DND-41 (cell line): ENCODE results near the gene TRIM3.

ENCODE experiments used
- ATAC-seq: fragments of 200-7000 bp; cut with Tn5 transposase; 3 replicates; pipeline ENCODE4 v1.9.1; 2021; ENCODE audit warnings: low read depth; ENCODE audit not compliant: insufficient read depth
- DNase-seq: peaks from one replicate; pipeline ENCODE4 v3.0.0-alpha.2; 2020
- H2AFZ ChIP-seq: 2 replicates; pipeline ENCODE4 v1.6.0; 2012; ENCODE audit warnings: low read depth, low read length
- H3K27ac ChIP-seq: 2 replicates; pipeline ENCODE4 v1.5.1; 2012; ENCODE audit warnings: low read length, inconsistent platforms
- H3K27me3 ChIP-seq: fragments of 200-600 bp; sonication (generic); 2 replicates; pipeline ENCODE4 v1.6.0; 2012; ENCODE audit warnings: low read length, mild to moderate bottlenecking, inconsistent platforms; ENCODE audit not compliant: insufficient read depth, poor library complexity
- H3K36me3 ChIP-seq: 2 replicates; pipeline ENCODE4 v1.5.1; 2012; ENCODE audit warnings: low read length, inconsistent platforms; ENCODE audit not compliant: insufficient read depth
- H3K4me1 ChIP-seq: 2 replicates; pipeline ENCODE4 v1.5.1; 2012; ENCODE audit warnings: mild to moderate bottlenecking, low read length; ENCODE audit not compliant: insufficient read depth
- H3K4me2 ChIP-seq: 2 replicates; pipeline ENCODE4 v1.6.0; 2012; ENCODE audit warnings: mild to moderate bottlenecking, moderate library complexity, low read length, inconsistent platforms; ENCODE audit not compliant: insufficient read depth
- H3K4me3 ChIP-seq, 2 experiments: fragments of 200-600 bp in 1 of 2; shearing (Covaris generic) in 1 of 2; 2 replicates each; pipeline ENCODE4 v1.5.1; 2012 to 2016; ENCODE audit warnings: inconsistent platforms in 2 of 2, low read length in 2 of 2, mild to moderate bottlenecking in 2 of 2, low read depth in 1 of 2, moderate library complexity in 1 of 2
- H3K79me2 ChIP-seq: 2 replicates; pipeline ENCODE4 v1.6.0; 2012; ENCODE audit warnings: low read length, inconsistent platforms; ENCODE audit not compliant: insufficient read depth
- H3K9ac ChIP-seq: 2 replicates; pipeline ENCODE4 v1.6.0; 2012; ENCODE audit warnings: low read depth, mild to moderate bottlenecking, inconsistent platforms, low read length, moderate library complexity
- H3K9me3 ChIP-seq: 2 replicates; pipeline ENCODE4 v1.5.1; 2012; ENCODE audit warnings: low read length, moderate library complexity, mild to moderate bottlenecking, inconsistent platforms; ENCODE audit not compliant: insufficient read depth, severe bottlenecking
- H4K20me1 ChIP-seq: 2 replicates; pipeline ENCODE4 v1.6.0; 2012; ENCODE audit warnings: low read length; ENCODE audit not compliant: insufficient read depth
- CTCF ChIP-seq: IDR thresholded peaks from 2 replicates; pipeline ENCODE4 v1.5.1; 2012; ENCODE audit warnings: borderline replicate concordance, low read length, moderate library complexity, mild to moderate bottlenecking; ENCODE audit not compliant: poor library complexity, severe bottlenecking; ENCODE audit errors: extremely low read depth
- EZH2 ChIP-seq: IDR thresholded peaks from 3 replicates; pipeline ENCODE4 v1.6.1; 2012; ENCODE audit warnings: borderline replicate concordance, low read depth, mild to moderate bottlenecking, moderate library complexity, low read length, inconsistent platforms; ENCODE audit not compliant: severe bottlenecking

TRIM3 gene

GRCh38 chr11:6459099-6459450 is 14.7 kb downstream of the TRIM3 start:
- no peak for DNase-seq
- H2AFZ ChIP-seq = no peak overlapping the region
- no peak overlapping the region for H3K4me3 ChIP-seq
- H3K4me1 ChIP-seq = no peaks in the 10 kb centered on the region
- ATAC-seq = no peak
- H3K4me2 ChIP-seq = no peak overlapping the region
- no peaks in the 10 kb centered on the region for H4K20me1 ChIP-seq
- no peak overlapping the region for H3K27ac ChIP-seq
- H3K27me3 ChIP-seq = no peaks in the 10 kb centered on the region
- H3K79me2 ChIP-seq = no peaks in the 10 kb centered on the region
- no peaks in the 10 kb centered on the region for H3K9me3 ChIP-seq
- H3K36me3 ChIP-seq = peaks cover 22% of the 10 kb centered on the region
- no peak for TF ChIP-seq CTCF
- no peak for TF ChIP-seq EZH2
- H3K9ac ChIP-seq = no peak overlapping the region

- Histone ChIP-seq H3K4me2 (no peak overlapping the region), H4K20me1 (no peaks in the 10 kb centered on the region), H3K4me3 (no peak overlapping the region), H3K9ac (no peak overlapping the region), H3K27me3 (no peaks in the 10 kb centered on the region), H3K36me3 (peaks cover 21% of the 10 kb centered on the region), H2AFZ (no peak overlapping the region), H3K27ac (no peak overlapping the region), H3K4me1 (no peaks in the 10 kb centered on the region), H3K79me2 (no peaks in the 10 kb centered on the region), H3K9me3 (no peaks in the 10 kb centered on the region)
- no peak for TF ChIP-seq EZH2
- no peak for TF ChIP-seq CTCF
- DNase-seq (no peak), ATAC-seq (no peak)
These were observed 15.2 kb downstream of the TRIM3 start for GRCh38 chr11:6458352-6459098.

GRCh38 chr11:6457581-6458320 is 16.0 kb downstream of the TRIM3 start:
- Histone ChIP-seq H3K36me3 (peaks cover 19% of the 10 kb centered on the region), H2AFZ (no peak overlapping the region), H4K20me1 (no peaks in the 10 kb centered on the region), H3K4me3 (no peak overlapping the region), H3K4me2 (no peak overlapping the region), H3K27me3 (no peaks in the 10 kb centered on the region), H3K4me1 (no peaks in the 10 kb centered on the region), H3K79me2 (no peaks in the 10 kb centered on the region), H3K9ac (no peak overlapping the region), H3K9me3 (no peaks in the 10 kb centered on the region), H3K27ac (no peak overlapping the region)
- DNase-seq (no peak), ATAC-seq (no peak)
- TF ChIP-seq EZH2 (no peak), CTCF (no peak)
